ENCODE results near the gene SLC15A3. TPM values are rescaled to one million over a fixed set of nuclear protein-coding genes. Genes with fewer than 3 reads are reported as not detected.

The SLC15A3 gene
- total and polyA plus RNA-seq, 8 donors: 13.8 to 96.4 (median 18.2) TPM

GRCh38 chr11:60988658-60989057, 36.7 kb upstream of the SLC15A3 start:
- no peaks in the 10 kb centered on the region for H3K4me1 ChIP-seq
- intact Hi-C loops (cut with DNase I): no loop called here
- H3K27me3 ChIP-seq: peaks cover 0 to 35% of the 10 kb centered on the region in 2 donors
- ATAC-seq: no peak
- no peak for DNase-seq
- H3K36me3 ChIP-seq: no peaks in the 10 kb centered on the region
- H3K4me3 ChIP-seq: no peak overlapping the region
- TF ChIP-seq CTCF (IDR thresholded peaks at IDR 0.05): no peak
- H3K27ac ChIP-seq: no peak overlapping the region
- H3K9me3 ChIP-seq: no peaks in the 10 kb centered on the region

GRCh38 chr11:60987577-60988277, 35.8 kb upstream of the SLC15A3 start:
- H3K36me3 ChIP-seq: no peaks in the 10 kb centered on the region
- no peak overlapping the region for H3K27ac ChIP-seq
- no peak for DNase-seq
- TF ChIP-seq CTCF (IDR thresholded peaks at IDR 0.05): no peak
- ATAC-seq: no peak
- no peaks in the 10 kb centered on the region for H3K9me3 ChIP-seq
- H3K27me3 ChIP-seq: peaks cover 0 to 25% of the 10 kb centered on the region in 2 donors
- intact Hi-C loops (cut with DNase I): no loop called here
- H3K4me3 ChIP-seq: no peak overlapping the region
- no peaks in the 10 kb centered on the region for H3K4me1 ChIP-seq

DNA sequence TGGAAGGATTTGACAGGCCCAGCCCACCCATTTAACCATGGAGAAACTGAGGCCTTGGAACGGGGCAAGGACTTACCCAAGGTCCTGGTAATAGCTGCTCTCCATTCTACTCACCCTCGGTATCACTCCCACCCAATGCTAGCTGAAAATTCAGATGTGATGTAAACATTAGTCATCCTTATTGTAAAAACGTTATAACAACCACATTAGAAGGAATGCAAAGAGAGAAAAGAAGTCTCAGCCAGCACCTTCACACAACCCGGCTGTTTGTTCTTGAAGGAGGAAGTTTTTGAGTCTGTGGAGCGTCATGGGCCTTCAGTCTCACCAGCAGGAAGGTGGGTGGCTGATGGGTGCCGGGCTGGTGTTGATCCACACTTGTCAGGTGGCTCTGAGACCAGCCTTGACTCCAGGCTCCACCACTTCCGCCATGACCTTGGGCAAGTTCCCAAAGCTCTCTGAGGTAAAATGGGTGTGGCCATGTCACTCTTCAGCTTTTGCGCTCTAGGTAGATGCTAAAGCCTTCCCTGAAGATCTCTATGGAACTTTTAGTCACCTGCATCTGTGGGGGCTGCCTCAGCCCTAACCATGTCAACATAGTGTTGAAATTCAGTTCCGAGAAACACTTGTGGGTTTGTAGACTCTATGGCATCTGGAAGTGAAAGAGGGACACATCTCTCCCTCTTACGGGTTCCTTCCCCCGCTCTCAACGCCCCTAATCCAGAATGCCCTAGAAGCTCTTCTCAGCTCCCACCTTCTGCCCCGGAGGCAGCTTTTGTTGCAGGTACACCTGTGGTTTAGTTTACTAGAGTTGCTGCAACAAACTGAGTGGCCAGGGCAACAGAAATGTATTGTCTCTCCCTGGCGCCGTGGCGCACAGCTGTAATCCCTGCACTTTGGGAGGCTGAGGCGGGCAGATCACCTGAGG, 34.3 kb upstream of the SLC15A3 start:
- Histone ChIP-seq H3K27ac (no peak overlapping the region), H3K27me3 (peaks cover 0 to 11% of the 10 kb centered on the region in 2 donors), H3K9me3 (no peaks in the 10 kb centered on the region), H3K4me1 (no peaks in the 10 kb centered on the region), H3K4me3 (no peak overlapping the region), H3K36me3 (no peaks in the 10 kb centered on the region)
- ATAC-seq: peak; percentile 54
- peak in 1 of 4 donors; percentile 60 for DNase-seq
- TF ChIP-seq CTCF (IDR thresholded peaks at IDR 0.05): no peak
- intact Hi-C loops (cut with DNase I): no loop called here

- intact Hi-C loops (cut with DNase I): no loop called here
- no peak overlapping the region for H3K27ac ChIP-seq
- ATAC-seq (no peak), DNase-seq (no peak)
- no peak overlapping the region for H3K4me3 ChIP-seq
- no peaks in the 10 kb centered on the region for H3K9me3 ChIP-seq
- no peaks in the 10 kb centered on the region for H3K36me3 ChIP-seq
- no peaks in the 10 kb centered on the region for H3K4me1 ChIP-seq
- TF ChIP-seq CTCF (IDR thresholded peaks at IDR 0.05): no peak
- H3K27me3 ChIP-seq: peaks cover 0 to 9% of the 10 kb centered on the region in 2 donors
Measured at GRCh38 chr11:60985501-60985900, 33.5 kb upstream of the SLC15A3 start.

GRCh38 chr11:60984636-60985035, 32.7 kb upstream of the SLC15A3 start:
- ATAC-seq (no peak), DNase-seq (no peak)
- Histone ChIP-seq H3K9me3 (no peaks in the 10 kb centered on the region), H3K4me1 (no peaks in the 10 kb centered on the region), H3K4me3 (no peak overlapping the region), H3K36me3 (no peaks in the 10 kb centered on the region), H3K27me3 (peaks cover 0 to 5% of the 10 kb centered on the region in 2 donors), H3K27ac (no peak overlapping the region)
- TF ChIP-seq CTCF (IDR thresholded peaks at IDR 0.05): no peak
- intact Hi-C loops (cut with DNase I): no loop called here

Measured in left lung (tissue), 10 donors.